DOHH2 (cell line): Measurements from ENCODE around the gene DBI.
A peak's percentile ranks its signal among the peaks of the same experiment; 100 is the strongest.

Experiments used
- H3F3A ChIP-seq: fragments of 200-600 bp; sonication (generic), shearing (Covaris generic); 2 replicates; pipeline ENCODE4 v1.6.0; 2016; ENCODE audit warnings: antibody characterized with exemption, mild to moderate bottlenecking; ENCODE audit not compliant: control insufficient read depth, insufficient read depth
- H3K27ac ChIP-seq: fragments of 200-600 bp; sonication (generic); 2 replicates; pipeline ENCODE4 v1.5.1; 2014; ENCODE audit warnings: low read depth, mild to moderate bottlenecking, low read length, moderate library complexity
- H3K27me3 ChIP-seq: fragments of 200-600 bp; sonication (generic); 2 replicates; pipeline ENCODE4 v1.6.1; 2014; ENCODE audit warnings: mild to moderate bottlenecking, low read length, mixed read lengths; ENCODE audit not compliant: control insufficient read depth
- H3K36me3 ChIP-seq: fragments of 200-600 bp; sonication (generic); 2 replicates; pipeline ENCODE4 v1.6.1; 2014; ENCODE audit warnings: mild to moderate bottlenecking, low read length, moderate library complexity, mixed read lengths; ENCODE audit not compliant: control insufficient read depth
- H3K4me1 ChIP-seq: fragments of 200-600 bp; sonication (generic); 2 replicates; pipeline ENCODE4 v1.6.1; 2014; ENCODE audit warnings: mild to moderate bottlenecking, low read length, mixed read lengths; ENCODE audit not compliant: control insufficient read depth
- H3K4me2 ChIP-seq: fragments of 200-600 bp; sonication (generic); 2 replicates; pipeline ENCODE4 v1.6.0; 2014; ENCODE audit warnings: mild to moderate bottlenecking, low read length, moderate library complexity
- H3K4me3 ChIP-seq: fragments of 200-600 bp; sonication (generic); 2 replicates; pipeline ENCODE4 v1.5.1; 2014; ENCODE audit warnings: mild to moderate bottlenecking, low read length, mixed read lengths
- H3K79me2 ChIP-seq: fragments of 200-600 bp; sonication (generic); 2 replicates; pipeline ENCODE4 v1.6.1; 2014; ENCODE audit warnings: mild to moderate bottlenecking, low read length, mixed read lengths; ENCODE audit not compliant: control insufficient read depth
- H3K9me2 ChIP-seq: fragments of 200-600 bp; sonication (generic); replicated peaks from 2 replicates; pipeline ENCODE4 v1.6.1; 2014; ENCODE audit warnings: mild to moderate bottlenecking, low read length, mixed read lengths; ENCODE audit not compliant: control insufficient read depth
- H3K9me3 ChIP-seq: fragments of 200-600 bp; sonication (generic); 2 replicates; pipeline ENCODE4 v1.6.1; 2014; ENCODE audit warnings: antibody characterized with exemption, low read length, mixed read lengths; ENCODE audit not compliant: control insufficient read depth, insufficient read depth
- H4K20me1 ChIP-seq: fragments of 200-600 bp; sonication (generic); 2 replicates; pipeline ENCODE4 v1.6.0; 2014; ENCODE audit warnings: low read depth, mild to moderate bottlenecking, antibody characterized with exemption, low read length, moderate library complexity; ENCODE audit not compliant: control insufficient read depth, insufficient read depth
- EZH2phosphoT487 ChIP-seq: fragments of 200-600 bp; sonication (generic); IDR thresholded peaks from 2 replicates; pipeline ENCODE4 v1.6.1; 2017; ENCODE audit warnings: borderline replicate concordance, mild to moderate bottlenecking, antibody characterized with exemption, low read length, moderate library complexity, mixed read lengths
- TF ChIP-seq, protein P1 (sequence below): fragments of 200-600 bp; sonication (generic); IDR thresholded peaks from one replicate; pipeline ENCODE4 v1.5.1; 2014; ENCODE audit warnings: antibody characterized with exemption, mild to moderate bottlenecking, low read depth, low read length; ENCODE audit not compliant: poor library complexity, severe bottlenecking

Gene DBI

DNA sequence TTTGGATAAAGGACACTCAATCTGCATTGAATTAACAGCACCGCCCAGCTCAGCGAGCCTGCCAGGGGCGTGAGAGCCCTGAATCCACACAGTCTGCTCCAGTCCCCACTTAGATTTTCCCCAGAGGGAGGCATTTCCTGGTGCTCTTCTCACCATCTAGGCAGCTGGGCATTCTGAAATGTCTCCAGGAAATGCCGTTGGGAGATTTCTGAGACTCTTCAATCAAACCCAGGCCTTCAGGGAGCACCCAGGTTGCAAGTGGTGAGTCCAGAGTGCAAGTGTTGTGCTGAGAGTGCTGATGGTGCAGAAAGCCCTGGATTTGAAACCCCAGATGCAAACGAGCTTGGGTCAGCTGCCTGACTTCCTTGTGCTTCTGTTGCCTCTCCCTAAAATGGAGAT is 41.4 kb downstream of the DBI start:
- no peaks in the 10 kb centered on the region for H3K36me3 ChIP-seq
- no peak overlapping the region for H3K4me3 ChIP-seq
- H3K4me2 ChIP-seq, result no peak overlapping the region
- H3K79me2 ChIP-seq, result no peaks in the 10 kb centered on the region
- no peaks in the 10 kb centered on the region for H3F3A ChIP-seq
- H3K27me3 ChIP-seq, result peaks cover 3% of the 10 kb centered on the region; the same call in 1 of the 2 replicates
- no peaks in the 10 kb centered on the region for H3K9me3 ChIP-seq
- H3K4me1 ChIP-seq, result peaks cover 3% of the 10 kb centered on the region; the same call in 1 of the 2 replicates
- no peaks in the 10 kb centered on the region for H4K20me1 ChIP-seq
- TF ChIP-seq, protein P1, sequence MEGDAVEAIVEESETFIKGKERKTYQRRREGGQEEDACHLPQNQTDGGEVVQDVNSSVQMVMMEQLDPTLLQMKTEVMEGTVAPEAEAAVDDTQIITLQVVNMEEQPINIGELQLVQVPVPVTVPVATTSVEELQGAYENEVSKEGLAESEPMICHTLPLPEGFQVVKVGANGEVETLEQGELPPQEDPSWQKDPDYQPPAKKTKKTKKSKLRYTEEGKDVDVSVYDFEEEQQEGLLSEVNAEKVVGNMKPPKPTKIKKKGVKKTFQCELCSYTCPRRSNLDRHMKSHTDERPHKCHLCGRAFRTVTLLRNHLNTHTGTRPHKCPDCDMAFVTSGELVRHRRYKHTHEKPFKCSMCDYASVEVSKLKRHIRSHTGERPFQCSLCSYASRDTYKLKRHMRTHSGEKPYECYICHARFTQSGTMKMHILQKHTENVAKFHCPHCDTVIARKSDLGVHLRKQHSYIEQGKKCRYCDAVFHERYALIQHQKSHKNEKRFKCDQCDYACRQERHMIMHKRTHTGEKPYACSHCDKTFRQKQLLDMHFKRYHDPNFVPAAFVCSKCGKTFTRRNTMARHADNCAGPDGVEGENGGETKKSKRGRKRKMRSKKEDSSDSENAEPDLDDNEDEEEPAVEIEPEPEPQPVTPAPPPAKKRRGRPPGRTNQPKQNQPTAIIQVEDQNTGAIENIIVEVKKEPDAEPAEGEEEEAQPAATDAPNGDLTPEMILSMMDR, result no peak
- no peak for TF ChIP-seq EZH2phosphoT487
- no peak overlapping the region for H3K27ac ChIP-seq
- no peaks in the 10 kb centered on the region for H3K9me2 ChIP-seq

DNA sequence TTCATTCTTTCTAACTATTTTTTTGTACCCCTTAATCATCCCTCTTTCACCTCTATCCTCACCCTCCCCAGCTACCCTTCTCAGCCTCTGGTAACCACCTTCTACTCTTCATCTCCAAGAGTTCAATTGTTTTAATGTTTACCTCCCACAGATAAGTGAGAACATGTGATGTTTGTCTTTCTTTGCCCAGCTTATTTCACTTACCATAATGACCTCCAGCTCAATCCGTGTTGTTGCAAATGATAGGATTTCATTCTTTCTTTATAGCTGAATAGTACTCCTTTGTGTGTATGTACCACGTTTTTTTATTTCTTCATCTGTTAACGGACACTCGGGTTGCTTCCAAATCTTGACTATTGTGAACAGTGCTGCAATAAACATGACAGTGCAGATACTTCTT is 42.7 kb downstream of the DBI start:
- Histone ChIP-seq H3K36me3 (no peaks in the 10 kb centered on the region), H3K27me3 (peaks cover 3% of the 10 kb centered on the region; the same call in 1 of the 2 replicates), H3F3A (no peaks in the 10 kb centered on the region), H3K79me2 (no peaks in the 10 kb centered on the region), H3K27ac (no peak overlapping the region), H3K9me3 (no peaks in the 10 kb centered on the region), H4K20me1 (no peaks in the 10 kb centered on the region), H3K4me1 (peaks cover 10% of the 10 kb centered on the region), H3K4me3 (no peak overlapping the region), H3K4me2 (no peak overlapping the region), H3K9me2 (no peaks in the 10 kb centered on the region)
- no peak for TF ChIP-seq EZH2phosphoT487
- TF ChIP-seq, protein P1, result no peak

DNA sequence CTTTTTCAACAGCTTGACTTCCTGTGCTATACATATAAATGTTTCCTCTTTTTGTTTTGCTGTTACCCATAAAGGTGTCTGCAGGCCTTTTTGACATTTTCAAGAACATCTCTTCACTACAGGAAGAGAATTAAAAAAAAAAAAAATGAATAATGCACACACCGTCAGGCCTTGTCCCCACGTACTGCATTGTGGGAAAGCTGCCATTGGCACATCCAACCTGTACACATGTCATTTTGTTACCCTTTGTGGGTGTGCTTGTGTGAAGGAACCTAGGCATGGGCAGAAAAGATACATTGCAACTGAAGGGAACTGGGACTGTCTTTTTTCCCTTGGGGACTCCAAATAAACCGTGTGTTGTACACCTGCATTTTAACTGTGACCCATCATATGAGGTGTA is 48.1 kb downstream of the DBI start:
- H3K4me3 ChIP-seq, result peak overlapping the region; percentile 30
- H3K36me3 ChIP-seq, result no peaks in the 10 kb centered on the region
- no peaks in the 10 kb centered on the region for H3K79me2 ChIP-seq
- H3K4me2 ChIP-seq, result peak overlapping the region; percentile 56
- no peaks in the 10 kb centered on the region for H4K20me1 ChIP-seq
- no peaks in the 10 kb centered on the region; the same call in 1 of the 2 replicates for H3F3A ChIP-seq
- peaks cover 4% of the 10 kb centered on the region for H3K27me3 ChIP-seq
- TF ChIP-seq, protein P1, result no peak
- no peak for TF ChIP-seq EZH2phosphoT487
- H3K9me2 ChIP-seq, result no peaks in the 10 kb centered on the region
- peak overlapping the region; percentile 3; the same call in 1 of the 2 replicates for H3K27ac ChIP-seq
- peaks cover 24% of the 10 kb centered on the region for H3K4me1 ChIP-seq
- H3K9me3 ChIP-seq, result no peaks in the 10 kb centered on the region
